HepG2 (cell line): ENCODE data around the gene TAGLN. TPM values are rescaled to one million over a fixed set of nuclear protein-coding genes. Genes with fewer than 3 reads are reported as not detected.

ENCODE experiments used
- AGO2 ChIP-seq: fragments of 200-400 bp; formaldehyde crosslinking; optimal IDR thresholded peaks from 2 replicates; pipeline ENCODE3; 2017; ENCODE audit warnings: mild to moderate bottlenecking, low read depth, low read length, moderate library complexity
- KDM5A ChIP-seq: fragments of 200-600 bp; sonication (generic); IDR thresholded peaks from 2 replicates; pipeline ENCODE4 v1.7.0; 2018; ENCODE audit warnings: antibody characterized with exemption, mild to moderate bottlenecking, low read length, borderline replicate concordance
- PAX8 ChIP-seq: sonication (generic); formaldehyde crosslinking; IDR thresholded peaks from 2 replicates; pipeline ENCODE4 v1.8.0; 2022; ENCODE audit warnings: mild to moderate bottlenecking, missing genetic modification reagents, borderline replicate concordance
- ZFP37 ChIP-seq: sonication (generic); formaldehyde crosslinking; IDR thresholded peaks from 2 replicates; pipeline ENCODE4 v1.4.0; 2020; ENCODE audit warnings: missing genetic modification reagents, borderline replicate concordance
- ZNF326 ChIP-seq: sonication (generic); formaldehyde crosslinking; IDR thresholded peaks from 2 replicates; pipeline ENCODE4 v1.4.0; 2020; ENCODE audit warnings: missing genetic modification reagents, borderline replicate concordance
- ZNF547 ChIP-seq: sonication (generic); formaldehyde crosslinking; IDR thresholded peaks from 2 replicates; pipeline ENCODE4 v1.5.1; 2020; ENCODE audit warnings: mild to moderate bottlenecking, missing genetic modification reagents
- ZNF552 ChIP-seq: sonication (generic); formaldehyde crosslinking; IDR thresholded peaks from 2 replicates; pipeline ENCODE4 v1.9.0; 2022; ENCODE audit warnings: missing genetic modification reagents, mild to moderate bottlenecking, borderline replicate concordance
- polyA plus RNA-seq, 8 experiments: library from polyadenylated mRNA; depleted of rRNA in 3 of 8; stranded (reverse) in 7 of 8; unstranded in 1 of 8; fragments of >200 nt; fragmentation: Illumina TruSeq in 4 of 8; extraction: Trizol in 4 of 8; gene quantifications; 2 replicates each; pipeline versions ENCODE4 v1.2.1 to v1.2.3, GENCODE V29; 2011 to 2016; ENCODE audit warnings: low read depth in 4 of 8, missing spikeins in 1 of 8, mixed read lengths in 1 of 8; ENCODE audit not compliant: insufficient read depth in 1 of 8
- total RNA-seq, 5 experiments: library from RNA; depleted of rRNA; stranded (reverse); fragments of >200 nt; fragmentation: Illumina TruSeq; extraction: Trizol; gene quantifications; 2 replicates each; pipeline ENCODE4 v1.2.3, GENCODE V29; 2016; ENCODE audit warnings: low read depth in 1 of 5
- TF ChIP-seq, protein P1 (sequence below): sonication (generic); formaldehyde crosslinking; IDR thresholded peaks from one replicate; pipeline ENCODE4 v1.5.1; 2020; ENCODE audit warnings: mild to moderate bottlenecking, missing genetic modification reagents; ENCODE audit errors: not compliant biosample characterization
- TF ChIP-seq, protein P2 (sequence below): sonication (generic); formaldehyde crosslinking; IDR thresholded peaks from 2 replicates; pipeline ENCODE4 v1.5.0; 2020; ENCODE audit warnings: missing genetic modification reagents
- TF ChIP-seq, protein P3 (sequence below): sonication (generic); formaldehyde crosslinking; IDR thresholded peaks from 2 replicates; pipeline ENCODE4 v1.4.0; 2020; ENCODE audit warnings: mild to moderate bottlenecking, missing genetic modification reagents
- TF ChIP-seq, protein P4 (sequence below): sonication (generic); formaldehyde crosslinking; IDR thresholded peaks from 2 replicates; pipeline ENCODE4 v1.5.0; 2020; ENCODE audit warnings: missing genetic modification reagents
- TF ChIP-seq, protein P5 (sequence below): sonication (generic); formaldehyde crosslinking; IDR thresholded peaks from 2 replicates; pipeline ENCODE4 v1.8.1; 2023; ENCODE audit warnings: missing genetic modification reagents, mild to moderate bottlenecking, borderline replicate concordance

Gene TAGLN
- total and polyA plus RNA-seq, 2 of the 13 experiments (the other 11 are each of a cell fraction or from before 2014, with no cell fraction given), result 12.6 to 75.4 TPM

DNA sequence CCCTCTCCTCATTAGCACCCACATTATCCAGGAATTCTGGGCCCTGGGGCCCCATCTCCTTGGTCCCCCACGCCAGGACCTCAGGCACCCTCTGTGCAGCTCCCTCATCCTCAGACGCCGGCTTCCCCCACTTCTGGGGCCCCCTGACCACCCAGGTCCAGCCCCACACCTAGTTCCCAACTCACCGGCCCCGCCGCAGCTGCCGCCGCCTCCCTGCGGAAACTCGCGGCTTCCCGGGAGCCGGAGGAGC, 32.6 kb downstream of the TAGLN start, which contains the start of gene PCSK7 (continued):
- TF ChIP-seq, protein P1, sequence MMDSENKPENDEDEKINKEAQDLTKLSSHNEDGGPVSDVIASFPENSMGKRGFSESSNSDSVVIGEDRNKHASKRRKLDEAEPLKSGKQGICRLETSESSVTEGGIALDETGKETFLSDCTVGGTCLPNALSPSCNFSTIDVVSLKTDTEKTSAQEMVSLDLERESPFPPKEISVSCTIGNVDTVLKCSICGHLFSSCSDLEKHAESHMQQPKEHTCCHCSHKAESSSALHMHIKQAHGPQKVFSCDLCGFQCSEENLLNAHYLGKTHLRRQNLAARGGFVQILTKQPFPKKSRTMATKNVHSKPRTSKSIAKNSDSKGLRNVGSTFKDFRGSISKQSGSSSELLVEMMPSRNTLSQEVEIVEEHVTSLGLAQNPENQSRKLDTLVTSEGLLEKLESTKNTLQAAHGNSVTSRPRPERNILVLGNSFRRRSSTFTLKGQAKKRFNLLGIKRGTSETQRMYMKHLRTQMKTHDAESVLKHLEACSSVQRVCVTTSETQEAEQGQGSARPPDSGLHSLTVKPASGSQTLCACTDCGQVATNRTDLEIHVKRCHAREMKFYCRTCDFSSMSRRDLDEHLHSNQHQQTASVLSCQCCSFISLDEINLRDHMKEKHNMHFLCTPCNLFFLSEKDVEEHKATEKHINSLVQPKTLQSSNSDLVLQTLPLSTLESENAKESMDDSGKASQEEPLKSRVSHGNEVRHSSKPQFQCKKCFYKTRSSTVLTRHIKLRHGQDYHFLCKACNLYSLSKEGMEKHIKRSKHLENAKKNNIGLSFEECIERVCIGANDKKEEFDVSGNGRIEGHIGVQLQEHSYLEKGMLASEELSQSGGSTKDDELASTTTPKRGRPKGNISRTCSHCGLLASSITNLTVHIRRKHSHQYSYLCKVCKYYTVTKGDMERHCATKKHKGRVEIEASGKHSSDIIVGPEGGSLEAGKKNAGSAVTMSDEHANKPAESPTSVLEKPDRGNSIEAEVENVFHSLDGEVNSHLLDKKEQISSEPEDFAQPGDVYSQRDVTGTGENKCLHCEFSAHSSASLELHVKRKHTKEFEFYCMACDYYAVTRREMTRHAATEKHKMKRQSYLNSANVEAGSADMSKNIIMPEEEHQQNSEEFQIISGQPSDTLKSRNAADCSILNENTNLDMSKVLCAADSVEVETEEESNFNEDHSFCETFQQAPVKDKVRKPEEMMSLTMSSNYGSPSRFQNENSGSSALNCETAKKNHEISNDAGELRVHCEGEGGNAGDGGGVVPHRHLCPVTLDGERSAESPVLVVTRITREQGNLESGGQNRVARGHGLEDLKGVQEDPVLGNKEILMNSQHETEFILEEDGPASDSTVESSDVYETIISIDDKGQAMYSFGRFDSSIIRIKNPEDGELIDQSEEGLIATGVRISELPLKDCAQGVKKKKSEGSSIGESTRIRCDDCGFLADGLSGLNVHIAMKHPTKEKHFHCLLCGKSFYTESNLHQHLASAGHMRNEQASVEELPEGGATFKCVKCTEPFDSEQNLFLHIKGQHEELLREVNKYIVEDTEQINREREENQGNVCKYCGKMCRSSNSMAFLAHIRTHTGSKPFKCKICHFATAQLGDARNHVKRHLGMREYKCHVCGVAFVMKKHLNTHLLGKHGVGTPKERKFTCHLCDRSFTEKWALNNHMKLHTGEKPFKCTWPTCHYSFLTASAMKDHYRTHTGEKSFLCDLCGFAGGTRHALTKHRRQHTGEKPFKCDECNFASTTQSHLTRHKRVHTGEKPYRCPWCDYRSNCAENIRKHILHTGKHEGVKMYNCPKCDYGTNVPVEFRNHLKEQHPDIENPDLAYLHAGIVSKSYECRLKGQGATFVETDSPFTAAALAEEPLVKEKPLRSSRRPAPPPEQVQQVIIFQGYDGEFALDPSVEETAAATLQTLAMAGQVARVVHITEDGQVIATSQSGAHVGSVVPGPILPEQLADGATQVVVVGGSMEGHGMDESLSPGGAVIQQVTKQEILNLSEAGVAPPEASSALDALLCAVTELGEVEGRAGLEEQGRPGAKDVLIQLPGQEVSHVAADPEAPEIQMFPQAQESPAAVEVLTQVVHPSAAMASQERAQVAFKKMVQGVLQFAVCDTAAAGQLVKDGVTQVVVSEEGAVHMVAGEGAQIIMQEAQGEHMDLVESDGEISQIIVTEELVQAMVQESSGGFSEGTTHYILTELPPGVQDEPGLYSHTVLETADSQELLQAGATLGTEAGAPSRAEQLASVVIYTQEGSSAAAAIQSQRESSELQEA (CRISPR knock-in tag), result no peak
- TF ChIP-seq PAX8 (CRISPR knock-in tag) (no peak), AGO2 (no peak), ZNF326 (CRISPR knock-in tag) (no peak), ZNF552 (no peak), ZFP37 (CRISPR knock-in tag) (no peak), ZNF547 (CRISPR knock-in tag) (no peak), KDM5A (no peak; the same call in 1 of the 2 replicates)
- TF ChIP-seq, protein P2, sequence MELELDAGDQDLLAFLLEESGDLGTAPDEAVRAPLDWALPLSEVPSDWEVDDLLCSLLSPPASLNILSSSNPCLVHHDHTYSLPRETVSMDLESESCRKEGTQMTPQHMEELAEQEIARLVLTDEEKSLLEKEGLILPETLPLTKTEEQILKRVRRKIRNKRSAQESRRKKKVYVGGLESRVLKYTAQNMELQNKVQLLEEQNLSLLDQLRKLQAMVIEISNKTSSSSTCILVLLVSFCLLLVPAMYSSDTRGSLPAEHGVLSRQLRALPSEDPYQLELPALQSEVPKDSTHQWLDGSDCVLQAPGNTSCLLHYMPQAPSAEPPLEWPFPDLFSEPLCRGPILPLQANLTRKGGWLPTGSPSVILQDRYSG (CRISPR knock-in tag), result no peak
- TF ChIP-seq, protein P3, sequence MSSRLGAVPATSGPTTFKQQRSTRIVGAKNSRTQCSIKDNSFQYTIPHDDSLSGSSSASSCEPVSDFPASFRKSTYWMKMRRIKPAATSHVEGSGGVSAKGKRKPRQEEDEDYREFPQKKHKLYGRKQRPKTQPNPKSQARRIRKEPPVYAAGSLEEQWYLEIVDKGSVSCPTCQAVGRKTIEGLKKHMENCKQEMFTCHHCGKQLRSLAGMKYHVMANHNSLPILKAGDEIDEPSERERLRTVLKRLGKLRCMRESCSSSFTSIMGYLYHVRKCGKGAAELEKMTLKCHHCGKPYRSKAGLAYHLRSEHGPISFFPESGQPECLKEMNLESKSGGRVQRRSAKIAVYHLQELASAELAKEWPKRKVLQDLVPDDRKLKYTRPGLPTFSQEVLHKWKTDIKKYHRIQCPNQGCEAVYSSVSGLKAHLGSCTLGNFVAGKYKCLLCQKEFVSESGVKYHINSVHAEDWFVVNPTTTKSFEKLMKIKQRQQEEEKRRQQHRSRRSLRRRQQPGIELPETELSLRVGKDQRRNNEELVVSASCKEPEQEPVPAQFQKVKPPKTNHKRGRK (CRISPR knock-in tag), result no peak
- TF ChIP-seq, protein P4, sequence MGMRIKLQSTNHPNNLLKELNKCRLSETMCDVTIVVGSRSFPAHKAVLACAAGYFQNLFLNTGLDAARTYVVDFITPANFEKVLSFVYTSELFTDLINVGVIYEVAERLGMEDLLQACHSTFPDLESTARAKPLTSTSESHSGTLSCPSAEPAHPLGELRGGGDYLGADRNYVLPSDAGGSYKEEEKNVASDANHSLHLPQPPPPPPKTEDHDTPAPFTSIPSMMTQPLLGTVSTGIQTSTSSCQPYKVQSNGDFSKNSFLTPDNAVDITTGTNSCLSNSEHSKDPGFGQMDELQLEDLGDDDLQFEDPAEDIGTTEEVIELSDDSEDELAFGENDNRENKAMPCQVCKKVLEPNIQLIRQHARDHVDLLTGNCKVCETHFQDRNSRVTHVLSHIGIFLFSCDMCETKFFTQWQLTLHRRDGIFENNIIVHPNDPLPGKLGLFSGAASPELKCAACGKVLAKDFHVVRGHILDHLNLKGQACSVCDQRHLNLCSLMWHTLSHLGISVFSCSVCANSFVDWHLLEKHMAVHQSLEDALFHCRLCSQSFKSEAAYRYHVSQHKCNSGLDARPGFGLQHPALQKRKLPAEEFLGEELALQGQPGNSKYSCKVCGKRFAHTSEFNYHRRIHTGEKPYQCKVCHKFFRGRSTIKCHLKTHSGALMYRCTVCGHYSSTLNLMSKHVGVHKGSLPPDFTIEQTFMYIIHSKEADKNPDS (CRISPR knock-in tag), result no peak
- TF ChIP-seq, protein P5, sequence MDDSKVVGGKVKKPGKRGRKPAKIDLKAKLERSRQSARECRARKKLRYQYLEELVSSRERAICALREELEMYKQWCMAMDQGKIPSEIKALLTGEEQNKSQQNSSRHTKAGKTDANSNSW (CRISPR knock-in tag), result no peak
